ENCODE data around the gene CDCP2.

Gene CDCP2

DNA sequence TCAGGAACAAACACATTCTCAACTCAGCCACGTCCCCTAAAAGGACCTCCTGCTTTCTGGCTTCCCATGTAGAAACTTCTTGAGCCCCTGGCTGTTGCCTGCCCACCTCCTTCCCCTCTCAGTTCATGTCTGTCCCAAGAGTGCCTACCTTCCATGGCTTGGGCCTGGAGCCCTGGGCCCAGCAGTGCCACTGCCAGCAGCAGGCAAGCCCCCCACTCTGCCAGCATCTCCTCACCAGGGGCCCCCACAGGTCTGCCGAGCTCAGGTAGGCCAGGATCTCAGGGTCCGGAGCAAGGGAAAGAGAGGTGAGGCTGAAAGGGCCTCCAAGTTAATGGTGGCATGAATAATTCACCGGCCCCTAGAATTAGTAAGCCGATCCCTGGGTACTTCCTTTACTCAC lies at the start of gene CDCP2:
Gene CDCP2 (minus strand): TSS at position 305 of the 400 bp plus-strand sequence. CDS start 78 bp downstream, at position 227.
- no peak for DNase-seq

DNA sequence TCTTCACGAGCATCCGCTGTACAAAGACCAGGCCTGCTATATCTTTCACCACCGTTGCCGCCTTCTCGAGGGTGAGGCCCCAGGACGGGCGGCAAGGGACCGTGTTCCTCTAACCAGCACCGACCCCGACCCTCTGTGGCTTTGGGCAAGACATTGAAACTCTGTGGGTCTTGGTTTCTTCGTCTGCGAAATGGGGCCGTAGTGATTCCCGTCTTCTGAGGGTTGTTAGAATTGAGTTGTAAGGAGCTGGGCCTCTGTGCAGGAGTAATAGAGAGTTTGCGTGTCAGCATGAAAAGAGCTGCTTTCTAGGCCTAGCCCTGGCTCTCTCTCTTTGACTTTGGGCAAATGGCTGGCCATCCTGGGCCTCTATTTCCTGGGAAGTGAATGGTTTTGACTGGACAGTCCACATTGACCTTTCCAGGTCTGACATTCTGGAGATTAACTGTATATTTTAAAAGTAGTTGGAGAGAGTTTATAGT lies 47.8 kb upstream of the CDCP2 start:
- DNase-seq: no peak

DNA sequence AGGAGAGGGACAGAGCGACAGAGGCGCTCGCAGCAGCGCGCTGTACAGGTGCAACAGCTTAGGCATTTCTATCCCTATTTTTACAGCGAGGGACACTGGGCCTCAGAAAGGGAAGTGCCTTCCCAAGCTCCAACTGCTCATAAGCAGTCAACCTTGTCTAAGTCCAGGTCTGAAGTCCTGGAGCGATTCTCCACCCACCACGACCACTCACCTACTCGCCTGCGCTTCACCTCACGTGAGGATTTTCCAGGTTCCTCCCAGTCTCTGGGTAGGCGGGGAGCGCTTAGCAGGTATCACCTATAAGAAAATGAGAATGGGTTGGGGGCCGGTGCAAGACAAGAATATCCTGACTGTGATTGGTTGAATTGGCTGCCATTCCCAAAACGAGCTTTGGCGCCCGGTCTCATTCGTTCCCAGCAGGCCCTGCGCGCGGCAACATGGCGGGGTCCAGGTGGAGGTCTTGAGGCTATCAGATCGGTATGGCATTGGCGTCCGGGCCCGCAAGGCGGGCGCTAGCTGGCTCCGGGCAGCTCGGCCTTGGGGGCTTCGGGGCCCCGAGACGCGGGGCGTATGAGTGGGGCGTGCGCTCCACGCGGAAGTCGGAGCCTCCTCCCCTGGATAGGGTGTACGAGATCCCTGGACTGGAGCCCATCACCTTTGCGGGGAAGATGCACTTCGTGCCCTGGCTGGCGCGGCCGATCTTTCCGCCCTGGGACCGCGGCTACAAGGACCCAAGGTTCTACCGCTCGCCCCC lies 47.1 kb upstream of the CDCP2 start, which contains the start of the genes CYB5RL and MRPL37:
Gene CYB5RL (minus strand): TSS at position 266 of the 754 bp plus-strand sequence. CDS start 4,414 bp downstream, outside the sequence.
Gene MRPL37 (plus strand): TSS at position 403 of the 754 bp plus-strand sequence. CDS start 77 bp downstream, at position 480.
- peak; percentile 99 for DNase-seq

DNA sequence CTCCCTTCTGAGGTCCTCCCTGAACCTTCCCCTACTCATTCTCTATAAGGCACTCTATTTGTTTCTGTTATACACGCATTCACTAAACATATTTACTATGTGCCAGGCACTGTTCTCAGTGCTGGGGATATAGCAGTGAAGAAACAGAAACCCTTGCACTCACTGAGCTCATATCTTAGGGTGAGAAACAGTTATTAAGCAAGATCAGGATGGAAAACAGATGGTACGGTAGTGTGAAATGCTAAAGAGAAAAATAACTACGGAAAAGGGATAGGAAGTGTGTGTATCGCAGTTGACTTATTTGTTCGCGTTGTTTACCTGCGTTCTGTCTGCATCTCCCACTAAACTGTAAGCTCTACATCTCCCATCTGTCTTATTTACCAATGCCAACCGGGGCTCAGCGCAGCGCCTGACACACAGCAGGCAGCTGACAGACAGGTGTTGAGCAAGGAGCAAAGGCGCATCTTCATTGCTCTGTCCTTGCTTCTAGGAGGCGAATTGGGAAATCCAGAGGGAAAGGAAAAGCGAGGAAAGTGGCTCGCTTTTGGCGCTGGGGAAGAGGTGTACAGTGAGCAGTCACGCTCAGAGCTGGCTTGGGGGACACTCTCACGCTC lies 46.5 kb upstream of the CDCP2 start:
- DNase-seq: no peak

DNA sequence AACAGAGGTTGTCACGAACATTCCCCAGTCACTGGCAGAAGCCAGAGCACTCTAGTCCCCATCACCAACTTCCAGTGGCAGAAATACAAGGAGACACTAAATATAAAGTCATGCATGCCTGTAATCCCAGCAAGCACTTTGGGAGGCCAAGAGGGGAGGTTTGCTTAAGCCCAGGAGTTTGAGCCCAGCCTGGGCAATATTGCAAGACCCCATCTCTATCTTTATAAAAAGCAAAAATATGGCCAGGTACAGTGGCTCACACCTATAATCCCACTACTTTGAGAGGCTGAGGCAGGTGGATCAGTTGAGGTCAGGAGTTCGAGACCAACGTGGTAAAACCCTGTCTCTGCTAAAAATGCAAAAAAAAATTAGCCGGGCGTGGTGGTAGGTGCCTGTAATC lies 40.7 kb upstream of the CDCP2 start:
- DNase-seq: no peak

DNA sequence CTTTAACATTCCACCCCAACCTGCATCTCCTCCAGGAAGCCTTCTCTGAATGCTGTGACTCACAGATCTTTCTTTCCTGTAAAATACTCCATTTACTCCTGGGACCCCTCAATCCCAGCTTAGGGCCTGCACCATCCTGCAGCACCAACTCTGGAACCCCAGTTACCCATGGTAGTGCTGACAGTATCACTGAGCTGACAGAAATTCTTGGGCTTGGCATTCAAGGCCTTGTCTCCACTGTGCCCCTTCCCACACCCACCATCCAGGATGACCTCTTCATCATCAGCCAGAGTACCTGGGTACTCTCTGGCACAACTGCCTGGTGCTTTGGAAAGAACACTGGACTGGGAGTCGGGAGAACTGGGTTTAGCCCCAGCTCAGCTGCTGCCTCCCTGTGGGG lies 38.7 kb upstream of the CDCP2 start:
- DNase-seq: no peak

DNA sequence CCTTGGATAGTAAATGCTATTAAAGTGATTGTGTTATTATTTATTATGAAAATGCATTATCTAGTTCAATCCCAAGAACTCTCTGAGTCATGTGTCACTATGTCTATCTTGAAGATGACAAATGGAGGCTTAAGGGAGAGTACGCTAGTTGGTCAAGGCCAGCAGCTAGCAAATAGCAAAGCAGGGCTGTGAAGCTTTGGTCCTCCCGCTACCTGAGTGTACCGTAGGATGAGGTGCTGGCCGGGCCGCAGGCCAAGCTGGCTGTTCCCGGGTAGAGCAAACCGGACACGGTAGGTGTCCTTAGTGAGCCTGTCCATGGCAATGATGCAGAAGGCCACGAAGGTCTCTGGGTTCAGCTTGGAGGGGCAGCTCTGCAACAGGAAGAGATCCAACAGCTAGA lies 37.7 kb upstream of the CDCP2 start:
- no peak for DNase-seq

DNA sequence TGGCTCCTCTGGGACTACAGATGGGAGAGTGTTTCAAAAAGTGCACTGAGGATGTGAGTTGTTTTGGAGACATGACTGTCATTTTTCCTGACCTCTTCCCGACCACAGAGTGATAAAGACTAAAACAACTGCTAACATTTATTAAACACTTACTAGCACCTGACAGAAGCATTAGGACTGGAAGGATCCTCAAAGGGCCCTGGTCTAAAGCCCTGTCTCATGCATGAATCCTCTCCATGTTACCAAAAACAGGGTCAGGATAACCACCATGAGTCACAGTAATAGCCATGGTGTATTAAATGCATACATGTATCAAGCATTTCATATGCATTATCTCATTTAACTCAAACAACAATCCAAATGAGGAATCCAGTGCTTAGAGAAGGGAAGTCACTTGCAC lies 35.5 kb upstream of the CDCP2 start:
- DNase-seq: no peak

DNA sequence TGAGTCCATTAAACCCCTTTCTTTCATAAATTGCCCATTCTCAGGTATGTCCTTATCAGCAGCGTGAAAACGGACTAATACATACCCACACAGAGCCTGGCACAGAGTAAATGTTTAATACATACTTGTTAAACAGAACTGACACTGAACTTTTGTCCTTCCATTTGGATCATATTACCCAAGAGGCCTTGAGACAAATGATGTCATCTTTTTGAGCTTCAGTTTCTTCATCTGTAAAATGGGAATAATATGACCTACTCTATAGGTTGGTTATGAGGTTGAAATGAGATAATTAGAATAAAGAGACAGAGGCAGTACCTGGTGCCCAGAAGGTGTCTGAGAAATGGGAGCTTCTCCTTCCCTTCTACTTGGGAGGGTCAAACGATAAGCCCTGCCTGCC lies 33.3 kb upstream of the CDCP2 start:
- no peak for DNase-seq

DNA sequence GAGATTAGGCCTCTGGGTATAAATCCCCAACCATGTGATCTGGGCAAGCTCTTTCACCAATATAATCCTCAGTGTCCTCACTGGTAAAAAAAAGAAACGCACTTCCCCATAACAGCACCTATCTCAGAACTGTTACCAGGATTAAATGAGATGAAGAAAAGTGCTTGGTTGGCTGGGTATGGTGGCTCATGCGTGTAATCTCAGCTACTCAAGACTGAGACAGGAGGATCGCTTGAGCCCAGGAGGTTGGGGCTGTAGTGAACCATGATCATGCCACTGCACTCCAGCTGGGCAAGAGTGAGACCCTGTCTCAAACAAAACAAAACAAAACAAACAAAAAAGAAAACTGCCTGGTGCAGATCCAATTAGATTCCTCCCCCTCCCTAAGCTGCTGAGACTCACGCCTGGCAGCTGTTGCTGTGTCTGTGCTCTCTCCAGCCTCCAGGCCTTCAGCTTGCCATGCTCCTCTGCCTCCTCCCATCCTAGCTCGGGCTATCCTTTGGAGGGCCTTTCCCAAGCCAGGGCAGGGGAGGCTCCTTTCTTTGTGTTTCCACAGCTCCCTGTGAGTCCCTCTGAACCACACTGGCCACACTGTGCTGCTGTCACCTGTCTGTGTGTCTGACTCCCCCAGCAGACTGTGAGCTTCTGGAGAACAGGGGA lies 28.0 kb upstream of the CDCP2 start:
- DNase-seq: peak; percentile 52

DNA sequence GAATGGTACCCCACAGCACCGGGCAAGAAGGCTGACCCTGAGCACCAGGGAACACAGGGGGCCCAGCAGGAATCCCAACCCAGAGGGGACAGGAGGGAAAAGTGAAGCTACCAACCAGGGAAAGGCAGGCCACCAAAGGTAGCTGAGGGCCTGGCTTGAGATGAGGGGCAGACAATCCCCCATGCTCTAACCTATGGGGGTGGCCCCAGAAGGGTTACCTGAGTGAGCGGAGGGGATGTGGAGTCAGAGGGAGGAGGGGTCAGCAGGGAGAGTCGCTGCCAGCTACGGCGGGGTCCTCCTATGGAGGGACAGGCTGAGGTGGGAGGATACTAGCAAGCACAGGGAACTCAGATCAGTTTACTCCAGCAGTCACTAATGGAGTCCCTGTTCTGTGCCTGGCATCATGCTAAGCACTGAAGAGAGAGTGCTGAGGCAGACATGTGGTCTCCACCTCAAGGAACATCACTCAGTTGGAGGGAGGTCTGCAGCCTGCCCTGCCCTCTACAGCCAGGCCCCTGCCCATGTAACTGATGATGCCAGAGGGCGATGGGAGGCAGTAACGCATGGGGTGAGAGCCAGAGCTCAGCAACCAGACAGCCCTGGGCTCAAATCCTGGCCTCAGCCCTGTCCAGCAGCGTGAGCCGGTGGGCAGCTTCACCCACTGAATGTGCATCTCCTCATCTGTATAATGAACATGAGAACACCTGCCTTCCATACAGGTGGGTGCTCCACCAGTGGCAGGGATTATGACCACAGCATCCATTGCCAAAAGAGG lies 25.7 kb upstream of the CDCP2 start:
- DNase-seq: no peak

DNA sequence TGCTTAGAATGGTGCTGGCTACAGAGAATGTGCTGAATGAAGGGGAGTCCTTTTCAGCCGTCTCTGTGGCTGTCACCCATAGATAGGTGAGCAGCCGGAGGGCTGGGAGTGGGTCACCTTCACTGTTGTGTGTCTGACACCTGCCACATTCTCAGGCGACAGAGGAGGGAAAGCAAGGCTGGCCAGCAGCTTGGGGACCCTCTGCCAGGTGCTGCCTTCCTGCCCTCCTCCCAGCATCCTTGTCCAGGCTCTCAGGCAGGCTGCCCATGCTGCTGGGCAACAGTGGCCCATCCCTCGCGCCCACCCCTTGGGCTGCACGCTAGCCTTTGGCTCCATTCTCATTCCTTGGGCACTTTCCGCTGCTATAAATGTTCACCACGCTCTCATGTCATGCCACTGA lies 24.9 kb upstream of the CDCP2 start:
- no peak for DNase-seq

DNA sequence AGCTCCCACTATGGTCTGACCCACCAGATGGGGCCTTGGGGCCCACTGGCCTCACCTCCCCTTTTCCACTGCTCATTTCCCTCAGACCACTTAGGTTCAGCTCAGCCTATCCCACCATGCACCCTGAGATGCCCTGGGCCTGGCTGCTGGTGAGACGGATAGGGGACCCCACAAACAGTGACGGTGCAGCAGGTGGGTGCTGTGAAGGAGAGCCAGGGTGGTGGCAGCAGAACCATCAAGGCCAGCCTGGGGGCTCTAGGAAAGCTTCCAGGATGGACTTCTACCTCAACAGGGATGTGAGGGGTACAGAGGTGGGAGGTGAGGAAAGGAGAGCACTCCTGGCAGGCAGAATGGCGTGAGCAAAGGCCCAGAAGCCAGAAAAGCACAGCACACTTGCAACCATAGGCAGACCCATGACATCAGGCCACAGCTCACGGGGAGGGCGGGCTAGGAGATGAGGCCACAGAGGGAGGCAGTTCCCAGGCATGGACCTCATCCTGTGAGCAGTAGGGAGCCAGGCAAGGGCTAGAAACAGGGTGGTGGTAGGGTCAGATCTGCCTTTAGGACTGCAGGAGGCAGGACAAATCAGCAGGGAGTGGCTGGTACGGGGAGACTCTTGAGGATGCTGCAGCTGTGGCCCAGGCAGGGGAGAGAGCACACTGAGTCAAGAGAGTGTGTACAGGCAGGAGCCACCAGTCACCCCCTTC lies 24.0 kb upstream of the CDCP2 start:
- no peak for DNase-seq

DNA sequence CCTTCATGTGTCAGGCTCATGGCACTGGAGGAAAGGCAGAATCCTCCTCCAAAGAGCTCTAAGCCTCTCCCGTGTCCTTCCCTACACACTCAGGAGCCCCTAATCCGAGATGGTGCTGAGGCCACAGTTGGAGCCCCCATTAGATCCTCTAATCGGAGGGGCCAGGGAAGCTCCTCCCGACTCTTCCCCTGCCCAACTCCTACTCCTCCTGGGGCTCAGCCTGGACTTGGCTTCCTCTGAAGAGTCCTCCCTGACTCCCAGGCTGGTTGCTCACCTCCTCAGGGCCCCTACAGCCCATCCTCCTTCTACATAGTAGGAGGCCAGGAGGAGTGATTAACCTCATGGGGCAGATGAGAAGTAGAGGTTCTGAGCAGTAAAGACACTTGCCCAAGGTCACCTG lies 21.3 kb upstream of the CDCP2 start:
- DNase-seq: no peak

DNA sequence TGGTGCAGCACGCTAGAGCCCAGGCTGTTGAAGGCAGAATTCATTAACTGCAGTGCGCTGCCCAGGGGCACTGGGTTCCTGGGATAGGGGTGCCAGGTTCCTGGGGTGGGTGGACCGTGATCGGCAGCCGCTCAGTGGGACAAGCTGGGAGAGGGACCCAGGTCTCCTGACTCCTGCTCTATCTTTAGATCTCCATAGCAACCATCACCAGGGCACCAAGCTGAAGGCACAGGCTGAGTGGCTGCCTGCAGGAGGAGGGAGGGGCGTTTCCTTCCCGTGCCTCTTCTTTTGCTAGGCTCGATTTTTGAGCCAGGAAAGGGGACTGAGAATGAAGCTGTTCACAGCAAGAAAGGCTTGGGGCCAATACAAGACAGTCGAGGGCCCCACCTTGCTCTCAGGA lies 20.9 kb upstream of the CDCP2 start:
- DNase-seq: no peak

DNA sequence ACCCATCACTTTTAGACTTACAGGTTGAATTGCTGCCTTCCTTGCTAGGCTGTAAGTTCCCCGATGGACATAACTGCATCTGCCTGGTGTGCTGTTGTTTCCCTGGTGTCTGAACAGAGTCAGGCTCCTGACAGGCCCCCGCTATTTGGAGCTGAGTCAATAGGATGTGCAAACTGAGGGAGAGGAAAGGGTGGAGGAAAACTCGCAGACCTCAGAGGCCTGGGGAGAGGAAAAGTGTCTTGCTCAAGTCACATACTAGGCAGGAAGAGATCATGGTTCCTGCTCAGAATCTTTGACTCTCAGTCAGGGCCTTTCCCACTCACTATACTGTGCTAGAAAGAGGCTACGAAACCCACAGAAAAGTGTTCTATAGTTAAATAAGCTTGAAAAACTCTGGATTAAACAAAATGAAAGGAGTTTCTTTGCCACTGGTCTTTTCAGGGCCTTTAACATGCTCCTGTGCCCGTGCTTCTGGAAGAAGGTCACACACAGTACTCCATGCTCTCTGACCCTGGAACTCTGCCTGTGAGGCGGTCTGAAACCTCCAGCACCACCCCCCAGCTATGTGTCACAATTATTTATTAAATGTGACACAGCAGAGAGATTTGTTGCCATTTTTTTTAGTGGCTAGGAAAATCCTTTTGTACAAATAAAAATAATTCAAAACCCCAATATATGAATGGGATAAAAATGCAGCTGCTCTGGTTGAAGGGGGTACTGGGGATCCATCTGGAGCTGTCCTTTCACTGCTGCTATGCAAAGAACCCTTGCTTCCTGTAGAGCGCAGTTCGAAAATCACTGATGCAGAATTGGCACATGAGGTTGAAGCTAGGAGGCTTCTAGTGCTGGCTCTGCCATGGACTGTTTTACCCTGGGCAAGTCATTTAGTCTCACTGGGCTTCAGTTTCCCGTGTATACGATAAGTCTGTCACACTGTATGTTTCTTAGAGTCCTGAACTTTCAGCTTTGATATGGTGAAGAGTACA lies 20.1 kb upstream of the CDCP2 start:
- no peak for DNase-seq

DNA sequence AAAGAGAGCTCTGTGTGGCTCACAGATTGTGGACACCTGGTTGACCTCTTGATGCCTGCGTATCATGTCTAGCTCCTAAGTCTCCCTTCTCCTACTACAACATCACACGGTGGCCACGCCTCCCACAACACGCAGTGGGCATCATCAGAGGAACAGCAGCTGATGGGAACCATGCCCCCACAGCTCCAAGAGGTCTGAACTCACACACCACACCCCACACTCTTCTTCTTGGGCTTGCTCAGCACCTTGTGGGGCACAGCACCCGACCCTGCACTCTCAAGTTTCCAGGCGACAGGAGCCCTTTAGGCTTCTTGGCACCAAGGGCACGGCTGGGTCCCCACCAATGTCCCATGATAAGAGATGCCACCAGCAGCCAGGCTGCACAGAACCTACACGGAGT lies 18.8 kb upstream of the CDCP2 start:
- no peak for DNase-seq

DNA sequence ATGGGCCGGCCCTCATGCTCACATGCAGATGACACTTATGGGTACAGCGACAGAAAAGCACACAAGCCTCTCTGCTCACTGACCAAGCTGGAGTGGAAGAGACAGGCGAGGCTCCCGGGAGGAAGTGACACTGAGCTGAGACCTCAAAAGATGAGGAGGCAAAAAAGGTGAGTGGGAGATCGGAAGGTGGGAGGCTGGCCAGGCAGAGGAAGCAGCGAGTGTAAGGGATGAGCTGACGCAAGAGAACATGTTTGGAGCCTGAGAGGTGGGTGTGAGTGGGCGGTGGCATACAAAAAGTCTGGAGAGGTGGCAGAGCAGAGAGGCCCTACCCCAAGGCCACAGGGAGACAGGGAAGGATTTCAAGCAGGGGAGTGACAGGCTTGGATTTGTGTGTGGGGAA lies 18.2 kb upstream of the CDCP2 start:
- no peak for DNase-seq

DNA sequence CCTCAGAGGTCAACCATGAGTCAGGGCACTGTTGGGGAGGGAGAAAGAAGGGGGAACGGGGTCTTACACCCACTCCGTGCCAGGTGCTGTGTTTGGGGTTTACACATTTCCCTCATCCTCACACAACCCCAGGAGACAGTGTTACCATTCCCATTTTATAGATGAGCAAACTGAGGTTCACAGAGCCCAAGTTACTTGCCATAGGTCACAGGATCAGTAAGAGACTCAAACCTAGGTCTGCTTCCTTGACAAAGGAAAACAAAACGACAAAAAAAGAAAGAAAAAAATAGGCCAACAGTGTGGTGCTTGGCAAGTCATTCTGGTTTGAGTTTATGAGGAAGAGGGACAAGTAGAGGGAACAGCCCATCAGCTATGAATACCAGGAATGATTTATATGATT lies 16.3 kb upstream of the CDCP2 start:
- DNase-seq: no peak

DNA sequence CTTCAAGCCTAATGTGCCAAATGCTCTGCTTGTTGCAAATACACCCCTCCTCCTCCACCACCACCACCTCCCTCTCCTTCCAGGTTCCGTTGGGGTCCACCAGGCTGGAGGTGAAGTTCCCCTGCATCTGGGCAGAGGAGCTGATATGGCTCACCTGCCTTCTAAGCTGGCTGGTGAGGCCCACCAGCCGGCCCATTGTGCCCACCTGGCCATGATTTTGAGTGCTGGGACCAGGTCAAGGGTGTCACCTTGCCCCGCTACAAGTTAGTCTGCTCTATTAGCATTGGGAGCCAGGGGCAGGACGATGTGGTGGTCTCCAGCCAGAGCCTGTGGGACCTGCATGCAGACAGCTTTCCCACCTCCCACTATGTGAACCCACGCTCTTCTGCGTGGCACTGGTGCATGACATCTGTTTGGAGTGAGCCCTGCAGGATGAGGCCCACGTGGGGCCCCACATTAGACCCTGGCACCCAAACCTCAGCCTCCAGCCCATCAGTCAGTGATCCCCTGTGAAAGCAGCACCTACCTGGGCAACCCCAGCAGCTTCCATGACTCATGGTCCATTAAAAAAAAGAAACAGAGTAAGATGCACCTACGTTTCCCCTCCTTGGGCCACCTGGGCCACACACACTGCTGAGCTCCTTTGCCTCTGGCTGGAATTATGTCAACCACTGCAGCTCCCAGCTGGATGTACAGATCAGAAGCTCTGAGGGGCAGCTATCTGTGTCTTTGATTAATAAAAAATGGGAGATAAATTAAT lies 15.6 kb upstream of the CDCP2 start:
- DNase-seq: no peak
